ENCODE results near the gene CBLL1. TPM values are rescaled to one million over a fixed set of nuclear protein-coding genes. Genes with fewer than 3 reads are reported as not detected.

Gene CBLL1
- total RNA-seq, 3 donors from 2014 or later (not counting 1 experiment from before 2014, with no cell fraction given), result 62.7 to 85.8 (median 82.0) TPM

DNA sequence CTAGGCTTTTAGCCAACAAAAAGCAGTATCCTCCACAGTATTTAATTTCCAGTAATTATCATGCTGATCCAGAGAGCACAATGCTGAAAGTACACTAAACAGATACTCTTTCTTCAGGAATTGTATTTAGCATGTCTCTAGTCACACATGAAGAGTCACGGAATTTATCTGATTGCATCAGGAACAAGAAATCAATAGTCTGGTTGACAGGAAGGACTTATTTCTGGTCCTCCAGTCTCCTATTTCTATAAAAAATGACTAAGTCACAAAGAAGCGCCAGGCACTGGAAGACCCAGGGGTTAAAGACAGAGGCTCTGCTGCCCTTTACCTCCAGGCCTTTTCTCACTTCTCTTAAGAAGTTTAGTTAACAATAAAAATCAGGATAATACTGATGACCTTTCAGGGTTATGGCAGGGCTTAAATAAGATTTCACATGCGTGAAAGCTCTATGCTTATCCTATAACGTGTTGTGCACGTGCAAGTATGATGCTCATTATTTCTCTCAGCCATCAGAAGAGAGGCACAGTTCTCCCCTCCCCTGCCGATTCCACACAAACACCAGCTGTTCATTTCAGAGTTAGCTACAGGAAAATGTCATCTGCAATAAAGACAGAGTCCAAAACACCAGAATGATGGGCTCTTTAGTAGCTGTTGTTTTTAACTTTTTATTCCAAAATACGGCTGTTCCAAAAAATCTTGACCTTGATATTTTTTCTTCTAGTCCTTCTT is 46.5 kb upstream of the CBLL1 start:
- no peaks in the 10 kb centered on the region for H3K36me3 Mint-ChIP-seq
- no peaks in the 10 kb centered on the region for H3K4me1 ChIP-seq (ENCODE audit: control insufficient read depth, insufficient read depth, low read length)
- no peaks in the 10 kb centered on the region for H3K27me3 ChIP-seq (ENCODE audit: control insufficient read depth, insufficient read depth, low read length)
- intact Hi-C loops (cut with micrococcal nuclease), result no loop called here
- H3K9me3 Mint-ChIP-seq, result no peaks in the 10 kb centered on the region
- no peak overlapping the region for H3K4me3 Mint-ChIP-seq
- H3K27ac ChIP-seq (ENCODE audit: low read length), result no peak overlapping the region
- no peak overlapping the region for H3K27ac Mint-ChIP-seq
- H3K4me1 Mint-ChIP-seq, result no peaks in the 10 kb centered on the region
- H3K4me3 ChIP-seq (ENCODE audit: low read length), result no peak overlapping the region
- H3K36me3 ChIP-seq (ENCODE audit: control insufficient read depth, insufficient read depth, low read length), result no peaks in the 10 kb centered on the region
- DNase-seq (no peak), ATAC-seq (no peak)
- 91% methylated on average over 6 of the region's 7 CpGs for WGBS (ENCODE audit: insufficient coverage)
- TF ChIP-seq, protein P1, sequence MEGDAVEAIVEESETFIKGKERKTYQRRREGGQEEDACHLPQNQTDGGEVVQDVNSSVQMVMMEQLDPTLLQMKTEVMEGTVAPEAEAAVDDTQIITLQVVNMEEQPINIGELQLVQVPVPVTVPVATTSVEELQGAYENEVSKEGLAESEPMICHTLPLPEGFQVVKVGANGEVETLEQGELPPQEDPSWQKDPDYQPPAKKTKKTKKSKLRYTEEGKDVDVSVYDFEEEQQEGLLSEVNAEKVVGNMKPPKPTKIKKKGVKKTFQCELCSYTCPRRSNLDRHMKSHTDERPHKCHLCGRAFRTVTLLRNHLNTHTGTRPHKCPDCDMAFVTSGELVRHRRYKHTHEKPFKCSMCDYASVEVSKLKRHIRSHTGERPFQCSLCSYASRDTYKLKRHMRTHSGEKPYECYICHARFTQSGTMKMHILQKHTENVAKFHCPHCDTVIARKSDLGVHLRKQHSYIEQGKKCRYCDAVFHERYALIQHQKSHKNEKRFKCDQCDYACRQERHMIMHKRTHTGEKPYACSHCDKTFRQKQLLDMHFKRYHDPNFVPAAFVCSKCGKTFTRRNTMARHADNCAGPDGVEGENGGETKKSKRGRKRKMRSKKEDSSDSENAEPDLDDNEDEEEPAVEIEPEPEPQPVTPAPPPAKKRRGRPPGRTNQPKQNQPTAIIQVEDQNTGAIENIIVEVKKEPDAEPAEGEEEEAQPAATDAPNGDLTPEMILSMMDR (IDR thresholded peaks at IDR 0.05), result no peak
- H3K9me3 ChIP-seq (ENCODE audit: control insufficient read depth, insufficient read depth, low read length), result no peaks in the 10 kb centered on the region
- H3K27me3 Mint-ChIP-seq (ENCODE audit: low read depth in 2 of 2), result peaks cover 7 to 36% of the 10 kb centered on the region in 2 donors

DNA sequence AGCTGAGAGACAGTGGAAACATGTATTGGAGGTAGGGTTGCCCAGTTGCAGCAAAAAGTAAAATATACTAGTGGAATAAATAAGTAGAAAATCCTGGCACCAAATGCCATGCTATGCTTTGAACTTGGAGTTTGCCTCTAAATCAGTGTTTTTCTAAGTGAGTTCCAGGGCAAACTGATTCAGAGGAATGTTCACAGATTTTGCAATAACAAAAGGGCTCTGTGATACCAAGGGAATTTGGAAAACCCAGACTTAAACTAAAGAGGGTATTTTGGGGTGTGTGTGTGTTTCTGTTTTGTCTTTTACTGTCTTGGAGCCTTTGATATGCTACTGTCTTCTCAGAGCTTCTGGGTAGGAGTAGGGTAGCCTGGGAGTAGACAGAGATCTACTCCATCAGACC is 43.4 kb upstream of the CBLL1 start:
- Histone ChIP-seq H3K4me3 (ENCODE audit: low read length) (no peak overlapping the region), H3K9me3 (ENCODE audit: control insufficient read depth, insufficient read depth, low read length) (no peaks in the 10 kb centered on the region), H3K27me3 (ENCODE audit: control insufficient read depth, insufficient read depth, low read length) (no peaks in the 10 kb centered on the region), H3K4me1 (ENCODE audit: control insufficient read depth, insufficient read depth, low read length) (no peaks in the 10 kb centered on the region), H3K27ac (ENCODE audit: low read length) (no peak overlapping the region), H3K36me3 (ENCODE audit: control insufficient read depth, insufficient read depth, low read length) (no peaks in the 10 kb centered on the region)
- H3K4me1 Mint-ChIP-seq, result no peaks in the 10 kb centered on the region
- H3K27me3 Mint-ChIP-seq (ENCODE audit: low read depth in 2 of 2), result peaks cover 4 to 13% of the 10 kb centered on the region in 2 donors
- no peak overlapping the region for H3K4me3 Mint-ChIP-seq
- no peak for DNase-seq
- TF ChIP-seq, protein P1 (IDR thresholded peaks at IDR 0.05), result no peak
- H3K36me3 Mint-ChIP-seq, result no peaks in the 10 kb centered on the region
- ATAC-seq, result no peak
- H3K27ac Mint-ChIP-seq, result no peak overlapping the region
- no peaks in the 10 kb centered on the region for H3K9me3 Mint-ChIP-seq
- intact Hi-C loops (cut with micrococcal nuclease), result no loop called here

DNA sequence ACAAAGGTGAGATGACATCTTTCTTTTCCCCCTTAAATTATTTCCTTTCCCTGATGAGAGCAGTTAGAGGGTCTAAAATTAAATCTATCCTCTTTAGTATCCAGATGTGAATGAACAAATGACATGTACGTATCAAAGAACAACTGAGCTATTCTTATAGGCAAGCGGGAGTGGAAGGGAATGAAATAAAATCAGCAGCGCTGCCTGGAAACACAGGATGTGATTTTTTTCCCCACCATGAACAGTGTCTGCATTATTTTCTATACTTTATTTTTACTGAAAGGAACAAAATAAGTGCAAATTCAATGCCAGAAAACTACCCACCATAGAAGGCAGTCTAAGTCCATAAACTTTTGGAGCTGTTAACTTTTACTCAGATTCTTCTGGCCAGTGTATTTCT is 42.8 kb upstream of the CBLL1 start:
- Histone ChIP-seq H3K4me1 (ENCODE audit: control insufficient read depth, insufficient read depth, low read length) (no peaks in the 10 kb centered on the region), H3K4me3 (ENCODE audit: low read length) (no peak overlapping the region), H3K27me3 (ENCODE audit: control insufficient read depth, insufficient read depth, low read length) (no peaks in the 10 kb centered on the region), H3K36me3 (ENCODE audit: control insufficient read depth, insufficient read depth, low read length) (no peaks in the 10 kb centered on the region), H3K9me3 (ENCODE audit: control insufficient read depth, insufficient read depth, low read length) (no peaks in the 10 kb centered on the region), H3K27ac (ENCODE audit: low read length) (no peak overlapping the region)
- ATAC-seq, result no peak
- DNase-seq, result no peak
- no CpG with 5 or more reads among the region's 3 CpGs for WGBS (ENCODE audit: insufficient coverage)
- TF ChIP-seq, protein P1 (IDR thresholded peaks at IDR 0.05), result no peak
- intact Hi-C loops (cut with micrococcal nuclease), result no loop called here
- H3K27me3 Mint-ChIP-seq (ENCODE audit: low read depth in 2 of 2), result peaks cover 4 to 13% of the 10 kb centered on the region in 2 donors
- no peaks in the 10 kb centered on the region for H3K9me3 Mint-ChIP-seq
- no peaks in the 10 kb centered on the region for H3K36me3 Mint-ChIP-seq
- no peak overlapping the region for H3K27ac Mint-ChIP-seq
- no peak overlapping the region for H3K4me3 Mint-ChIP-seq
- H3K4me1 Mint-ChIP-seq, result no peaks in the 10 kb centered on the region

DNA sequence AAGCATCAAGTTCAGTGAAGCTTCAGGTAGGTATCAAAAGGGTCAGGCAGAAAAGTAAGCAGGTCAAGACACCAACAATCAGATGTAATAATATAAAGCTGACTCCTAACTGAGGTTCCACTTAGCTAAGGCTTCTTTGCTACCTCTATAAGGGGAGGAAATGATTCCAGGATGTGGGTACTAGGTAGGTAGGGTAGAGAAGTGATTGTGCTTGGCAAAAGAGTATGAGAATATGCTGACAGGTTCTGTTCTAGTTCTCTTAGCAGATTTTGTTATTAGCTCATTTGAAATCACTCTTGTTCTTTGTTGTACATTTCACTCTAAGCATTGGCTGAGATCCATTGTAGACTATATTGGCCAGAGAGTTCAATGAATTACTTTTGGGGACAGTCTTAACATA is 40.7 kb upstream of the CBLL1 start:
- Histone ChIP-seq H3K36me3 (ENCODE audit: control insufficient read depth, insufficient read depth, low read length) (no peaks in the 10 kb centered on the region), H3K27ac (ENCODE audit: low read length) (no peak overlapping the region), H3K27me3 (ENCODE audit: control insufficient read depth, insufficient read depth, low read length) (no peaks in the 10 kb centered on the region), H3K4me3 (ENCODE audit: low read length) (no peak overlapping the region), H3K9me3 (ENCODE audit: control insufficient read depth, insufficient read depth, low read length) (no peaks in the 10 kb centered on the region), H3K4me1 (ENCODE audit: control insufficient read depth, insufficient read depth, low read length) (no peaks in the 10 kb centered on the region)
- Mint-ChIP-seq H3K4me3 (no peak overlapping the region), H3K9me3 (no peaks in the 10 kb centered on the region), H3K27me3 (ENCODE audit: low read depth in 2 of 2) (peaks cover 6 to 18% of the 10 kb centered on the region in 2 donors), H3K4me1 (no peaks in the 10 kb centered on the region), H3K36me3 (no peaks in the 10 kb centered on the region), H3K27ac (no peak overlapping the region)
- no peak for ATAC-seq
- intact Hi-C loops (cut with micrococcal nuclease), result no loop called here
- TF ChIP-seq, protein P1 (IDR thresholded peaks at IDR 0.05), result no peak
- DNase-seq, result no peak

Data from natural killer cell (primary cell).